ENCODE results near the gene BTBD8. TPM values are rescaled to one million over a fixed set of nuclear protein-coding genes. Genes with fewer than 3 reads are reported as not detected.

BTBD8 gene
- total RNA-seq, 1 donor from 2014 or later = 14.3 TPM

GRCh38 chr1:92095874-92096273 is 15.7 kb downstream of the BTBD8 start:
- H3K4me2 ChIP-seq = no peak overlapping the region
- no peaks in the 10 kb centered on the region for H3K4me1 ChIP-seq
- no peaks in the 10 kb centered on the region for H3K4me1 Mint-ChIP-seq
- H3K27ac Mint-ChIP-seq = no peak overlapping the region
- no peak for DNase-seq (ENCODE audit: low spot score)
- H3K9me3 Mint-ChIP-seq = no peaks in the 10 kb centered on the region
- no peak overlapping the region for H3K4me3 ChIP-seq
- H3K36me3 Mint-ChIP-seq = peaks cover 3% of the 10 kb centered on the region
- H3K27ac ChIP-seq = no peak overlapping the region
- no peaks in the 10 kb centered on the region for H3K36me3 ChIP-seq
- H3K27me3 ChIP-seq = no peaks in the 10 kb centered on the region
- H3K27me3 Mint-ChIP-seq (ENCODE audit: insufficient read depth, low read depth) = no peaks in the 10 kb centered on the region
- no peaks in the 10 kb centered on the region for H3F3A ChIP-seq (ENCODE audit: low read depth)
- H3K79me2 ChIP-seq (ENCODE audit: low read depth) = no peaks in the 10 kb centered on the region
- TF ChIP-seq EZH2phosphoT487 (IDR thresholded peaks at IDR 0.05) = no peak
- TF ChIP-seq CTCF (IDR thresholded peaks at IDR 0.05) = no peak
- no peak for TF ChIP-seq EZH2 (IDR thresholded peaks at IDR 0.05)
- no peaks in the 10 kb centered on the region for H3K9me3 ChIP-seq (ENCODE audit: low read depth)
- no peaks in the 10 kb centered on the region for H4K20me1 ChIP-seq (ENCODE audit: low read depth)
- no peak overlapping the region for H2AFZ ChIP-seq (replicated peaks)
- no peak overlapping the region for H3K4me3 Mint-ChIP-seq
- H3K9ac ChIP-seq = no peak overlapping the region

- H3K4me1 ChIP-seq = no peaks in the 10 kb centered on the region
These were observed 16.2 kb downstream of the BTBD8 start for GRCh38 chr1:92096317-92096716.

GRCh38 chr1:92105546-92106081 is 25.5 kb downstream of the BTBD8 start:
- H3K9ac ChIP-seq = no peak overlapping the region
- Mint-ChIP-seq H3K4me1 (no peaks in the 10 kb centered on the region), H3K27me3 (ENCODE audit: insufficient read depth, low read depth) (no peaks in the 10 kb centered on the region), H3K4me3 (no peak overlapping the region), H3K27ac (no peak overlapping the region), H3K9me3 (no peaks in the 10 kb centered on the region), H3K36me3 (no peaks in the 10 kb centered on the region)
- H3K9me3 ChIP-seq (ENCODE audit: low read depth) = no peaks in the 10 kb centered on the region
- no peak overlapping the region for H3K4me3 ChIP-seq
- H3F3A ChIP-seq (ENCODE audit: low read depth) = no peaks in the 10 kb centered on the region
- no peaks in the 10 kb centered on the region for H3K27me3 ChIP-seq
- no peak overlapping the region for H2AFZ ChIP-seq (replicated peaks)
- no peak overlapping the region for H3K4me2 ChIP-seq
- H3K4me1 ChIP-seq = no peaks in the 10 kb centered on the region
- no peak overlapping the region for H3K27ac ChIP-seq
- TF ChIP-seq EZH2phosphoT487 (IDR thresholded peaks at IDR 0.05) (no peak), CTCF (IDR thresholded peaks at IDR 0.05) (no peak), EZH2 (IDR thresholded peaks at IDR 0.05) (no peak)
- DNase-seq (ENCODE audit: low spot score) = no peak
- no peaks in the 10 kb centered on the region for H4K20me1 ChIP-seq (ENCODE audit: low read depth)
- H3K79me2 ChIP-seq (ENCODE audit: low read depth) = no peaks in the 10 kb centered on the region
- H3K36me3 ChIP-seq = no peaks in the 10 kb centered on the region

More at GRCh38 chr1:92096317-92096716, 16.2 kb downstream of the BTBD8 start:
- no peak for DNase-seq (ENCODE audit: low spot score)
- Histone ChIP-seq H3K79me2 (ENCODE audit: low read depth) (no peaks in the 10 kb centered on the region), H3K36me3 (no peaks in the 10 kb centered on the region), H3K9me3 (ENCODE audit: low read depth) (no peaks in the 10 kb centered on the region), H3K27me3 (no peaks in the 10 kb centered on the region), H2AFZ (replicated peaks) (no peak overlapping the region), H3K4me2 (no peak overlapping the region), H3K9ac (no peak overlapping the region), H3F3A (ENCODE audit: low read depth) (no peaks in the 10 kb centered on the region), H3K27ac (no peak overlapping the region), H4K20me1 (ENCODE audit: low read depth) (no peaks in the 10 kb centered on the region), H3K4me3 (no peak overlapping the region)
- no peak for TF ChIP-seq EZH2 (IDR thresholded peaks at IDR 0.05)
- TF ChIP-seq CTCF (IDR thresholded peaks at IDR 0.05) = no peak
- no peak for TF ChIP-seq EZH2phosphoT487 (IDR thresholded peaks at IDR 0.05)
- Mint-ChIP-seq H3K36me3 (no peaks in the 10 kb centered on the region), H3K9me3 (no peaks in the 10 kb centered on the region), H3K27me3 (ENCODE audit: insufficient read depth, low read depth) (no peaks in the 10 kb centered on the region), H3K27ac (no peak overlapping the region), H3K4me1 (no peaks in the 10 kb centered on the region), H3K4me3 (no peak overlapping the region)

Data from neural progenitor cell (in vitro differentiated cells).